Keratinocyte (primary cell): Measurements from ENCODE around the gene DNM1L.

ENCODE experiments used
- EZH2 ChIP-seq: IDR thresholded peaks from one replicate; pipeline ENCODE4 v1.6.1; 2012; ENCODE audit warnings: inconsistent platforms, mild to moderate bottlenecking, low read length, moderate library complexity
- TF ChIP-seq, protein P1 (sequence below), 3 experiments: IDR thresholded peaks in 1 of 3; conservative IDR thresholded peaks in 1 of 3; optimal IDR thresholded peaks in 1 of 3; 2 replicates in 2 of 3; 3 replicates in 1 of 3; pipeline versions ENCODE3 to v1.5.1; 2011; ENCODE audit warnings: low read length in 3 of 3, mild to moderate bottlenecking in 3 of 3, moderate library complexity in 2 of 3, control low read depth in 1 of 3, inconsistent platforms in 1 of 3; ENCODE audit not compliant: insufficient read depth in 2 of 3; ENCODE audit errors: extremely low read depth in 1 of 3

DNA sequence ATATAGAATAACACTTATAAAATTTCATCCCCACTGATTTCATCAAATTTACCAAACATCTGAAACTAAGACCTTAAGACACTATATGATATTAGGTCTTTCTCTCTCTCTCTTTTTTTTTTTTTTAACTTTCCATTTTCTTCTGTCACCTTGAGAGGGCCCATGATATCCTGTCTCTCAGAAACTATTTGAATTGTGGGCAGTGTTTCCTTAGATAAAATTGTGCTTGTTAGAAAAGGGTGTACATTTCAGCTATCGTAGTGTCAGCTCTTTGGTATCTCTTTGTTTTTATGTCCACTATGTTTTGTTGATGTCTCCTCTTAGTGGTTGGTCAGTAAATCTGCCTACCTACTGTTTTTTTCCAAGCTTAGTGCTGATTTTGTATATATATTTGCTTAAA lies 23.8 kb downstream of the DNM1L start:
- TF ChIP-seq, protein P1, sequence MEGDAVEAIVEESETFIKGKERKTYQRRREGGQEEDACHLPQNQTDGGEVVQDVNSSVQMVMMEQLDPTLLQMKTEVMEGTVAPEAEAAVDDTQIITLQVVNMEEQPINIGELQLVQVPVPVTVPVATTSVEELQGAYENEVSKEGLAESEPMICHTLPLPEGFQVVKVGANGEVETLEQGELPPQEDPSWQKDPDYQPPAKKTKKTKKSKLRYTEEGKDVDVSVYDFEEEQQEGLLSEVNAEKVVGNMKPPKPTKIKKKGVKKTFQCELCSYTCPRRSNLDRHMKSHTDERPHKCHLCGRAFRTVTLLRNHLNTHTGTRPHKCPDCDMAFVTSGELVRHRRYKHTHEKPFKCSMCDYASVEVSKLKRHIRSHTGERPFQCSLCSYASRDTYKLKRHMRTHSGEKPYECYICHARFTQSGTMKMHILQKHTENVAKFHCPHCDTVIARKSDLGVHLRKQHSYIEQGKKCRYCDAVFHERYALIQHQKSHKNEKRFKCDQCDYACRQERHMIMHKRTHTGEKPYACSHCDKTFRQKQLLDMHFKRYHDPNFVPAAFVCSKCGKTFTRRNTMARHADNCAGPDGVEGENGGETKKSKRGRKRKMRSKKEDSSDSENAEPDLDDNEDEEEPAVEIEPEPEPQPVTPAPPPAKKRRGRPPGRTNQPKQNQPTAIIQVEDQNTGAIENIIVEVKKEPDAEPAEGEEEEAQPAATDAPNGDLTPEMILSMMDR (optimal IDR thresholded peaks at IDR 0.05 in 1 of 3, IDR thresholded peaks at IDR 0.05 in 1 of 3, conservative IDR thresholded peaks at IDR 0.05 in 1 of 3; ENCODE audit: extremely low read depth in 1 of 3, insufficient read depth in 2 of 3, low read length in 3 of 3), result no peak
- no peak for TF ChIP-seq EZH2
